Fibroblast of lung (primary cell): ENCODE results near the gene WBP1L. TPM values are rescaled to one million over a fixed set of nuclear protein-coding genes. Genes with fewer than 3 reads are reported as not detected.
A peak's percentile ranks its signal among the peaks of the same experiment; 100 is the strongest.

ENCODE experiments used
- DNase-seq, 2 donors: peaks; one replicate each; pipeline versions ENCODE4 v3.0.0 to v3.0.0-alpha.2; 2010; ENCODE audit warnings: low read depth in 2 of 2
- H2AFZ ChIP-seq: 2 replicates; pipeline ENCODE4 v1.5.1; 2012; ENCODE audit warnings: low read length, control low read depth, inconsistent platforms
- H3K27ac ChIP-seq: 2 replicates; pipeline ENCODE4 v1.5.1; 2011; ENCODE audit warnings: low read length, control low read depth; ENCODE audit not compliant: insufficient read depth
- H3K27me3 ChIP-seq: 2 replicates; pipeline ENCODE4 v1.5.1; 2011; ENCODE audit warnings: mild to moderate bottlenecking, low read length; ENCODE audit not compliant: control insufficient read depth, insufficient read depth
- H3K36me3 ChIP-seq: 2 replicates; pipeline ENCODE4 v1.5.1; 2011; ENCODE audit warnings: low read length; ENCODE audit not compliant: control insufficient read depth, insufficient read depth
- H3K4me1 ChIP-seq: 2 replicates; pipeline ENCODE4 v1.5.1; 2011; ENCODE audit warnings: low read length; ENCODE audit not compliant: control insufficient read depth, insufficient read depth; ENCODE audit errors: extremely low read depth
- H3K4me2 ChIP-seq: 2 replicates; pipeline ENCODE4 v1.5.1; 2011; ENCODE audit warnings: low read length, control low read depth; ENCODE audit not compliant: insufficient read depth; ENCODE audit errors: extremely low read depth
- H3K4me3 ChIP-seq, 4 experiments: fragments of 200-600 bp in 1 of 4; sonication (generic) in 1 of 4; replicated peaks in 1 of 4; 2 replicates each; pipeline ENCODE4 v1.5.1; 2011 to 2016; ENCODE audit warnings: low read length in 4 of 4, low read depth in 3 of 4, mild to moderate bottlenecking in 3 of 4, control low read depth in 2 of 4, inconsistent platforms in 1 of 4, mixed read lengths in 1 of 4; ENCODE audit not compliant: insufficient read depth in 1 of 4; ENCODE audit errors: control extremely low read depth in 1 of 4
- H3K79me2 ChIP-seq: 2 replicates; pipeline ENCODE4 v1.5.1; 2012; ENCODE audit warnings: mild to moderate bottlenecking, low read length, inconsistent platforms; ENCODE audit not compliant: control insufficient read depth, insufficient read depth
- H3K9ac ChIP-seq: 2 replicates; pipeline ENCODE4 v1.5.1; 2011; ENCODE audit warnings: mild to moderate bottlenecking, low read length, control low read depth; ENCODE audit not compliant: insufficient read depth
- H3K9me3 ChIP-seq: 2 replicates; pipeline ENCODE4 v1.5.1; 2012; ENCODE audit warnings: low read depth, low read length; ENCODE audit not compliant: control insufficient read depth, insufficient read depth
- H4K20me1 ChIP-seq: 2 replicates; pipeline ENCODE4 v1.5.1; 2011; ENCODE audit warnings: low read length; ENCODE audit not compliant: control insufficient read depth, insufficient read depth; ENCODE audit errors: extremely low read depth
- CTCF ChIP-seq, 2 donors: IDR thresholded peaks in 1 of 2; conservative IDR thresholded peaks in 1 of 2; 1 replicate in 1 of 2; 2 replicates in 1 of 2; pipeline ENCODE4 v1.5.1; 2011 to 2012; ENCODE audit warnings: low read length in 2 of 2, control low read depth in 1 of 2, inconsistent platforms in 1 of 2, low read depth in 1 of 2, mild to moderate bottlenecking in 1 of 2
- EZH2 ChIP-seq: IDR thresholded peaks from 2 replicates; pipeline ENCODE4 v1.5.1; 2012; ENCODE audit warnings: low read length, control low read depth, mild to moderate bottlenecking; ENCODE audit errors: missing control alignments
- polyA plus RNA-seq, 2 donors: library from polyadenylated mRNA; depleted of rRNA in 1 of 2; stranded (reverse) in 1 of 2; unstranded in 1 of 2; fragments of >200 nt; gene quantifications; 2 replicates each; pipeline ENCODE4 v1.2.1, GENCODE V29; 2011 to 2012; ENCODE audit warnings: missing spikeins in 1 of 2
- total RNA-seq: library from RNA; depleted of rRNA; stranded (reverse); fragments of >200 nt; gene quantifications from 2 replicates; pipeline ENCODE4 v1.2.1, GENCODE V29; 2014

WBP1L gene
- total and polyA plus RNA-seq, 2 donors (not counting 1 experiment from before 2014, with no cell fraction given): 36.8 to 40.0 TPM

GRCh38 chr10:102710609-102711008 is 33.1 kb upstream of the WBP1L start:
- Histone ChIP-seq H3K4me2 (peak overlapping the region; percentile 75), H3K4me1 (peaks cover 14% of the 10 kb centered on the region)

GRCh38 chr10:102712089-102712488 is 31.7 kb upstream of the WBP1L start:
- TF ChIP-seq EZH2 (no peak), CTCF (conservative IDR thresholded peaks at IDR 0.05 in 1 of 2, IDR thresholded peaks at IDR 0.05 in 1 of 2; ENCODE audit: low read depth in 1 of 2, low read length in 2 of 2) (no peak)
- DNase-seq: no peak
- Histone ChIP-seq H3K9ac (no peak overlapping the region), H3K27me3 (no peaks in the 10 kb centered on the region), H3K9me3 (no peaks in the 10 kb centered on the region), H3K79me2 (peaks cover 37% of the 10 kb centered on the region), H3K36me3 (no peaks in the 10 kb centered on the region), H3K4me1 (peaks cover 13% of the 10 kb centered on the region), H3K4me3 (peak overlapping the region in 2 of 4 experiments; percentile 79 to 89), H3K4me2 (peak overlapping the region; percentile 97), H4K20me1 (no peaks in the 10 kb centered on the region), H3K27ac (no peak overlapping the region), H2AFZ (no peak overlapping the region)

More at GRCh38 chr10:102710609-102711008, 33.1 kb upstream of the WBP1L start:
- H3K79me2 ChIP-seq: peaks cover 41% of the 10 kb centered on the region
- TF ChIP-seq EZH2: no peak
- TF ChIP-seq CTCF (conservative IDR thresholded peaks at IDR 0.05 in 1 of 2, IDR thresholded peaks at IDR 0.05 in 1 of 2; ENCODE audit: low read depth in 1 of 2, low read length in 2 of 2): peak in 1 of 2 donors; percentile 15
- peak overlapping the region; percentile 69 for H3K27ac ChIP-seq
- DNase-seq: peak; percentile 85 to 90
- H3K4me3 ChIP-seq: peak overlapping the region in 3 of 4 experiments; percentile 10 to 27 (median 22)
- no peaks in the 10 kb centered on the region for H3K9me3 ChIP-seq
- no peaks in the 10 kb centered on the region for H4K20me1 ChIP-seq
- no peak overlapping the region for H3K9ac ChIP-seq
- no peaks in the 10 kb centered on the region for H3K36me3 ChIP-seq
- no peaks in the 10 kb centered on the region for H3K27me3 ChIP-seq
- no peak overlapping the region for H2AFZ ChIP-seq

GRCh38 chr10:102712843-102713538 is 30.8 kb upstream of the WBP1L start:
- Histone ChIP-seq H3K9ac (peak overlapping the region; percentile 82), H3K36me3 (no peaks in the 10 kb centered on the region), H3K4me3 (peak overlapping the region; percentile 54 to 89 (median 71)), H3K79me2 (peaks cover 37% of the 10 kb centered on the region), H4K20me1 (no peaks in the 10 kb centered on the region), H3K27ac (peak overlapping the region; percentile 87), H3K27me3 (no peaks in the 10 kb centered on the region), H2AFZ (peak overlapping the region; percentile 14), H3K4me1 (peaks cover 13% of the 10 kb centered on the region), H3K9me3 (no peaks in the 10 kb centered on the region), H3K4me2 (peak overlapping the region; percentile 97)
- no peak for DNase-seq
- TF ChIP-seq EZH2 (no peak), CTCF (conservative IDR thresholded peaks at IDR 0.05 in 1 of 2, IDR thresholded peaks at IDR 0.05 in 1 of 2; ENCODE audit: low read depth in 1 of 2, low read length in 2 of 2) (no peak)
